Stimulated activated CD4-positive, alpha-beta T cell treated with anti-CD3 and anti-CD28 coated beads, Interleukin-1b, Interleukin-23, amount 100 ng/mL, for 24 hours (primary cell): ENCODE data around the gene ARHGEF12.
A peak's percentile ranks its signal among the peaks of the same experiment; 100 is the strongest.

Experiments used
- DNase-seq, 4 experiments: peaks; one replicate each; pipeline ENCODE4 v3.0.0-alpha.2; 2020; ENCODE audit warnings: low read depth in 4 of 4, low spot score in 1 of 4

Gene ARHGEF12, protein sequence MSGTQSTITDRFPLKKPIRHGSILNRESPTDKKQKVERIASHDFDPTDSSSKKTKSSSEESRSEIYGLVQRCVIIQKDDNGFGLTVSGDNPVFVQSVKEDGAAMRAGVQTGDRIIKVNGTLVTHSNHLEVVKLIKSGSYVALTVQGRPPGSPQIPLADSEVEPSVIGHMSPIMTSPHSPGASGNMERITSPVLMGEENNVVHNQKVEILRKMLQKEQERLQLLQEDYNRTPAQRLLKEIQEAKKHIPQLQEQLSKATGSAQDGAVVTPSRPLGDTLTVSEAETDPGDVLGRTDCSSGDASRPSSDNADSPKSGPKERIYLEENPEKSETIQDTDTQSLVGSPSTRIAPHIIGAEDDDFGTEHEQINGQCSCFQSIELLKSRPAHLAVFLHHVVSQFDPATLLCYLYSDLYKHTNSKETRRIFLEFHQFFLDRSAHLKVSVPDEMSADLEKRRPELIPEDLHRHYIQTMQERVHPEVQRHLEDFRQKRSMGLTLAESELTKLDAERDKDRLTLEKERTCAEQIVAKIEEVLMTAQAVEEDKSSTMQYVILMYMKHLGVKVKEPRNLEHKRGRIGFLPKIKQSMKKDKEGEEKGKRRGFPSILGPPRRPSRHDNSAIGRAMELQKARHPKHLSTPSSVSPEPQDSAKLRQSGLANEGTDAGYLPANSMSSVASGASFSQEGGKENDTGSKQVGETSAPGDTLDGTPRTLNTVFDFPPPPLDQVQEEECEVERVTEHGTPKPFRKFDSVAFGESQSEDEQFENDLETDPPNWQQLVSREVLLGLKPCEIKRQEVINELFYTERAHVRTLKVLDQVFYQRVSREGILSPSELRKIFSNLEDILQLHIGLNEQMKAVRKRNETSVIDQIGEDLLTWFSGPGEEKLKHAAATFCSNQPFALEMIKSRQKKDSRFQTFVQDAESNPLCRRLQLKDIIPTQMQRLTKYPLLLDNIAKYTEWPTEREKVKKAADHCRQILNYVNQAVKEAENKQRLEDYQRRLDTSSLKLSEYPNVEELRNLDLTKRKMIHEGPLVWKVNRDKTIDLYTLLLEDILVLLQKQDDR (N-terminal part only)

DNA sequence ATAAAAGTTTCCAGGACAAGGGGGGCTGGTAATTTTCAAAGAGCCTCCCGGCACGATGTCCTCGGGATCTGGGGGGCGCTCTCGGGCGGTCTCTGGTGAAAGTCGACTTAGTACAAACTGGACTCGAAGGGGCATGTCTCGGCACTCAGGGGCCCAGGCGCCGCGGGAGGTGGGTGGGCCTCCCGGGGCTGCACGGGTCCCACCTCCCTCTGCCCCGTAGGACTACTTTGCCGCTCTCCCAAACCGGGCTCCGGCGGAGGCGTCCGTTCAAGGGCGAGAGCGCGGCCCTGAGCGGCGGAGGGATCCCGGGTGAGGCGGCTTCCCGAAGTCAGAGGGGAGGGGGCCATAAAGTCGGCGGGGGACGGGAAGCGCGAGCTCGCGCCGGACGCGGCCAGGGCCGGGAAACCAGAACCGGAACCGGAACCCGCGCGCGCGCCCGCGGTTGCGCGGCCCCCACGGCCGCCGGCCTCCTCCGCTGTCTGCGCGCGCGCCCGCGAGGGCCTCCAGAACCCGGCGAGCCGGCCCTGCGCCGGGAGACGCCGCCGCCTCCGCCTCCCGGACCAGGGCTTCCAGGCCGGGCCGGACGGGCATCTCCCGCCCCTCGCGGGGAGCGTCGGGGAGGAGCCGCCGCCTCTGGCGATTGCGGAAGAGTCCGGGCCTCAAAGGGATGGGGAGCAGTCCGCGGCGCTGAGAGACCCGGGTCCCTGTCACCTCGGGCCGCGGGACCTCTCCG is at the start of gene ARHGEF12:
ARHGEF12 (plus strand) TSS at position 506 of the 733 bp plus-strand sequence. CDS start 831 bp downstream, outside the sequence.
- DNase-seq, result peak; percentile 49 to 80 (median 75)

DNA sequence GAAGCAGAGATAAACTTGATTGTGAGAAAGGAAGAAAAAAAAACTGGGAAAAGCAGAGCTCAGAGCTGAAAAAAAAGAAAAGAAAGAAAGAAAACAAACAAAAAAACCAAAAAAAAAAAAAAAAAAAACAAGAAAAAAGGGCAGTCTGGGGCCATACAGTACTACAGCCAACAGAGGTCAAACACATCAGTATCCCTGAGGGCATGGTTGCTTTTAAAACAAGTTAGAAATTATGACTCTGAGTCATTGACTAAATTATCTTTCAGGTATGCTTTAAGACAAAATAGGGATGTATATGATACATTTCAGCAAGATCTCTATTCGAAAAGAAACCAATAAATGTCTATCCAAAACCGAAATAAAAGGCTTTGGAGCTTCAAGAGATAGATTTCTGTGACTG is 48.2 kb upstream of the ARHGEF12 start:
- no peak for DNase-seq

DNA sequence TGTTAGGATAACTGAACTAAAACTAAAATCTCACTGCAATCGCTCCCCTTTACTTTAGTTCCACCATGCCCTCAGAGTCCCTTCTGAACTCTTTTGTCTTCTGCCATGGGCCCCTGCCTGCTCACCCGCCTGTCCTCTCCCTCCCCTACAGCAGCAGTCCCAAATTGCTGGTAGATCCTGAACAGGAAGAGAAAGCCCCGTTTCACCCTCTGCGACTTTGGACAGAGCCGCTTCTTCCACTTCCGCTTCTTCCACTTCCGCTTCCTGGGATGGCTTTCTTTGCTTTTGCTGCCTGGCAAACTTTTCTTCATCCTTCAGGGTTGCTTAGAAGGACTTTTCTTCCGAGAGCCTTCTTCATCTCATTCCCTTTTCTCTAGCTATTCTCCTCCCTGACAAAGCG is 46.8 kb upstream of the ARHGEF12 start:
- DNase-seq, result no peak

DNA sequence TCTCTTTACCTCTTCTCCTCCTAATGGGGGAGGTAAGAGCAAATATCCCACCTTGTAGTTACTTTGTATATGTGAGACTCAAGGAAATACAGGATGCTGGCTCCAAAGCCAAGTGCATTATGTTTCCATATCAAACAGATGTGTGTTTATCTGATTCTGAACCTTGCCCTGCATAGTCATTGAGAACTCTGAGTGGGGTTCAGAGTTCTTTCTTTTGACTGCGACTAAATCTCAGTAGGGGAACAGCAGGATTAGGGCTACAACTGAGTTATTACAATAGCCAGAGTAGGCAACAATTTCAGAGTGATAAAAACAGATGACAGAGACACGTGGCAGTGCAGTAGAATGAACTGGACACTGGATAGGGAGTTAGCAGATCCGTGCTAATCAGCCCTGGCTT is 45.3 kb upstream of the ARHGEF12 start:
- no peak for DNase-seq

DNA sequence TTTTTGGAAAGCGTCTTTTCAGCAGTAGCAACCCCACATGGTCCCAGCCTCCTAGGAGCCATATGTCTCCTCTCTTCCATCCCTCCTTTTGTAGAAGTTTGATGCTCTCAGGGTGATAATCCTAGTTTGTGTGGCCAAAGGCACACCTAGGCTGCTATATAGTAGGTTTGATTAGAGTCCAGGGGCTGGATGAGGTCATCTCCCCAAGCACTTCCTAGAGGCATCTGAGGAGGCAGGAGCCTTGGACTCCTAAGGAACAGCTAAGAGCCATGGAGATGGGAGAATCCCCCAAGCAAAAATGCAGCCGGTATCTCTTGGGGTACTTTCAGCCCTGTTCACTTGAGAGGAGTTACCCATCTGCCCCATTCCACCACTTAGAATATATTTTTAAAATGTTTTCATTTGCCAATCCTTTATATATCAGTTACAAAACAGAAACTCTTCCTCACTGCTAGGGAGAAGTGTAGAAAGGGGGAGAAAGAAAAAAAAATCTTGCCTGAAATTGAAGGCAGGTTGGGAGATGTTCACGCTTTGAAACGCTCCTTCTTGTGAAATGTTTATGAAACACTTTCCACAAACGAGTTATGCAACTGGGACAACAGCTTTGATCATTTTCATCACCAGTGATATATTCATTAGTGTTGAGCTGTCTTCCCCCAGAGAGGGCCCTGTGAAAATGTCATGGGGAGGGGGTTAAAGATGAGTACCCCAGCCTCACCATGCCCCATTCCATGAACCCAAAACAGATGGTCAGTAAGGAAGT is 43.0 kb upstream of the ARHGEF12 start:
- no peak for DNase-seq

DNA sequence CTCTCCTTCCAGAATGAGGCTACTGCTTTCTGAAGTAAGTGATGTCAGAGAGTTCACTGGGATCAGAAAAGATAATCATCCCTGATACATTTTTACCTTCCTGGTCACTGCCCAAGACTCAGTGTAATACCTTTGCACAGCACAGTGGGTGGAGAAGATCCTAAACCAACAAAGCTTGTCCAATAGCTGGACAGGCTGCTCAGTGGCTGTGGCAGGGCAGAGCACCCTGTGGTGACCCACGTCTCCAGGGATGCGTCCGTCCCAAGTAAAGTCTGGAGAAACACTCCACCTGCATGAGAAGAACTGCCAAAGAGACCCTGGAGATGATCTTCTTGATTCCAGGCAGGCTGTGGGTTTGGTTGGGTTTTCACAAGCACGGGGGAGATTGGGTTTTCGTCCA is 42.1 kb upstream of the ARHGEF12 start:
- no peak for DNase-seq

DNA sequence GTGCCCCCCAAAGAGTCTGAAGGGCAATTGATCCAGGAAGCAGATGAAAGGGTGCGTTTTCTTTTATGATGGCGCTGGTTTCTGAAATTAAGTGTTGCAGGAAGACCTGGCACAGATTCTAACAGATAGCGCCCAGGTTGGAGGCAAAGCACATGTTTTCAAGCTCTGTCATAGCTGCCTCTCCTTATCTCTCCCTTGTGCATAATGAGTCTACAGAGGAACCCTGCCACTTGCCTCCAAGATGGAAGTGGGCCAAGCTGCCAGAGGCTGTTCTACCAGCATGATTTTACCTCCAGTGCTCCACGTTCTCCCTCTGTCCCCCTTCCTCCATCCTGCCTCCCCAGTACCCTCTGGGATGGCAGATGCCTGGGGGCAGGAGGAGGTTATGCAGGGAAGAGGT is 41.1 kb upstream of the ARHGEF12 start:
- no peak for DNase-seq

DNA sequence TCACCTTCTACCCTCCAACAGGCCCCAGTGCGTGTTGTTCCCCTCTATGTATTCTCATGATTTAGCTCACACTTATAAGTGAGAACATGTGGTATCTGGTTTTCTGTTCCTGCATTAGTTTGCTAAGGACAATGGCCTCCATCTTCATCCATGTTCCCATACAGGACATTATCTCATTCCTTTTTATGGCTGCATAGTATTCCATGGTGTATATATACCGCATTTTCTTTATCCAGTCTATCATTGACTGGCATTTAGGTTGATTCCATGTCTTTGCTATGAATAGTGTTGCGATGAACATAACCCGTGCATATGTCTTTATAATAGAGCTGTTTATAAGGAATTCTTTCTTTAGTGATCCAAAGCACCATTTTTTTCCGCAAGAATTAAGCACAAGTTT is 39.7 kb upstream of the ARHGEF12 start:
- DNase-seq, result no peak

DNA sequence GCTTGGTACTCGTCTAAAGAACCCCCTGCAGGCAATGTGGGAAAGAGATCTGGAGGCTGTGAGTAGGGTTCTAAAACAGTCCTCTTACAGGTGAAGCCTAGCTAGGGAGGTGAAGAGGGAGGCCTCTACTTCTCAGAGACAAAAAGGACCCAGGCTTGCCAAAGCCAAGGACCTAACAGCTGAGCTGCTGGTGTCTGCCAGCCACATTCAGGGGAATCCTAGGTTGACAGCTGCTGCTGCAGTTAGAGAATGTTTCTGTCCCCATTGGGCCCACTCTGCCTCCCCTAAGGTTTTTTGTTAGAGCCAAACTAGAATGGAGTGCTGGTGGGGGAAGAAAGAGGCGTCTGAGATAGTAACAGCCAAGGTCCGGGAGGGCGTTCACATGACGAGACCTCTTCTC is 37.8 kb upstream of the ARHGEF12 start:
- no peak for DNase-seq

DNA sequence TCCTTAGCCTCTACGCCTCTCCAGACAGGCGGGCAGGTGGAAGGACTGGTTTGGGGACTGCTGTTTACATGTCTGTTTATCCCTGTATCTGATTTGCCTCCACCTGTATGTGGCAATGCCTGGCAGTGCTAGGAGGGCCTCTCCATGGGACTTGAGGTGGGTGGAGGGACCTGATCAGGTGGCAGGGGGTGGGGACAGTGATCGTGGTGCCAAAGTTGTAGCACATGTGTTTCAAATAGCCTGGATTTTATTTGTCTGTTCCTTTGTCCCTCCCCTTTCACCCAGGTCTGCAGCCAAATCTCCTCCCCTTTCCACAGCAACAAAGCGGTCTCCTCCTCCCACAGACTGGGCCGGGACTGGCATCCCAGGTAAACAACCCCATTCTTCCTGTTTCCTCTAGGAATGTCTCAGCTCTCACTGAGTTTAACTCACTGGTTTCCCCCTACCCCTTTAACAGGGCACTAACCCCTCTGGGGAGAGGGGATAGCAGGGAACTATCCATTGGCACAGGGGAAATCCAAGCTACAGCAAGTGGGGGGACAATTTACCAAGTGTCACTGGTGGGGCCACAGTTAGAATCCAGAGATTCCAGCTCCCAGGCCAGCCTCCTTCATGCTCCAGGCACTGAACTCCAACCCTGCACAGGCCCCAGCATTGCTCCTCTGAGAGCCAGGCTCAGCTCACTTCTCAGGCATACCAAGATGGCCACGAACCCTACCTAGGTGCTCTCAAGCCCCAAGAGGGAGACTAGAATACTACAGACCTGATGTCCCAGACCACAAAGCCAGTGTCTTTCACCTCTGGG is 34.0 kb upstream of the ARHGEF12 start:
- no peak for DNase-seq

DNA sequence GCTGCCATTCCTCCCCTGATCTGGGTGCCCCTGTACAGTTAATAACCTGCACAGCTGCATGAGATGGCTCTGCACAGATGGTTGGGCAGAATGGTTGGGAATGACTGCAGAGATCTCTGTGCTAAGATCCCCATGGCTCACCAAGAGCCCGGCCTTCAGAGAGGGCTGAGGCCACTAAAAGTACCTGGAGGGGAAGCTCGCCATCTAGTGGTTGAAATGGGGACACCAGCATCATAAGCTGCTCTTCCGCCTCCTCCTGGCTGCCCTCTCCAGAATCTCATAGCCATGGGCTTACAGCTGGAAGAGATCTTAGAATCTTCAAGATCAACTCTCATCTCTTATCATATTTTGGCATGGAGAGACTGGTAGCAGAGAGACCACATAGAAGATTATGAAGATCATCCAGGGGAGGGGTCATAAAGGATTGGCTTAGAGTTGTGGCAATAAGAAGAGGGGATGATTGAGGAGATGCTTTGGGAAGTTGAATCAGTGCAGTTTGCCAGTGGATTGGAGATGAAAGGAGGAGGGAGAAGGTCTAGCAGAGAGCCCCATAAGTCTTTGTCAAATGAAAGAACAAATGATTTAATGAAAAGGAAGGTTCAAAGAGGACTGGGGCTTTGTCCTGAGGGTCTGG is 33.1 kb upstream of the ARHGEF12 start:
- DNase-seq, result peak; percentile 23 to 46 (median 32)

DNA sequence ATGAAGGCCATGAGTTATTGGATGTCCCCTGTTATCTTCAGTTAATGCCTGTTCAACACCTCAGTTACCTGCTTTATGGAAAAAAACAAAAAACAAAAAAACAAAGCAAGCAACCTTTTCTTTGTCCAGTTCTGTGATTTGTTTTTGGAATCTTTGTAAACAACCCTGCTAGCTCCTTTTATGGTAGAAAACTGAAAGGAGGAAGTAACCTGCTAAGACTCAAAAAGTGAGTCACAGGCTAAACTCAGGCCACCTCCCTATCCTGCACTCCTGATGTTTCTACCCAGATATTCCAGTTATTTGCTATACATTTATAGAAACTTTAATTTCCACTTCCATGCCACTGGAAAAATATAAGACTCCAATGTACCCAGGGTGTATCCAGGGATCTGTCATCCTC is 31.7 kb upstream of the ARHGEF12 start:
- no peak for DNase-seq

DNA sequence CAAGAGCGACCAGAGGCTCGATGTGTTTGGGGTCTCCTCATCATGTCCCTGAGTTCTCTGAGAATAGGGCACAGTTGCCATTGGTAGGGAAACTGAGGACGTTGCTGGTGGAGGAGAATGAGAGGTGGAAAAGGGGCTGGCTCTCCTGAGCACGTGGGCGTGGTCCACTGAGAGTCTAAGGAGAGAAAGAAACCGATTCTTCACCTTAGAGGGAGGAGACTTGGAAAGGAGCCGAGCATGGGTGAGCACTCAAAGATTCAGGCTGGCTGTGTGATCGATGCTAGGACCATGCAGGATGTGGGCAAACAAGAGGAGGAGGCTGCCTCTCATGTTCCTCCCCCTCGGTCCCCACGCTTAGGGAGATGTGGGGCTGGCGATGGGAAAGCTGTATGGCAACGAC is 30.9 kb upstream of the ARHGEF12 start:
- no peak for DNase-seq

DNA sequence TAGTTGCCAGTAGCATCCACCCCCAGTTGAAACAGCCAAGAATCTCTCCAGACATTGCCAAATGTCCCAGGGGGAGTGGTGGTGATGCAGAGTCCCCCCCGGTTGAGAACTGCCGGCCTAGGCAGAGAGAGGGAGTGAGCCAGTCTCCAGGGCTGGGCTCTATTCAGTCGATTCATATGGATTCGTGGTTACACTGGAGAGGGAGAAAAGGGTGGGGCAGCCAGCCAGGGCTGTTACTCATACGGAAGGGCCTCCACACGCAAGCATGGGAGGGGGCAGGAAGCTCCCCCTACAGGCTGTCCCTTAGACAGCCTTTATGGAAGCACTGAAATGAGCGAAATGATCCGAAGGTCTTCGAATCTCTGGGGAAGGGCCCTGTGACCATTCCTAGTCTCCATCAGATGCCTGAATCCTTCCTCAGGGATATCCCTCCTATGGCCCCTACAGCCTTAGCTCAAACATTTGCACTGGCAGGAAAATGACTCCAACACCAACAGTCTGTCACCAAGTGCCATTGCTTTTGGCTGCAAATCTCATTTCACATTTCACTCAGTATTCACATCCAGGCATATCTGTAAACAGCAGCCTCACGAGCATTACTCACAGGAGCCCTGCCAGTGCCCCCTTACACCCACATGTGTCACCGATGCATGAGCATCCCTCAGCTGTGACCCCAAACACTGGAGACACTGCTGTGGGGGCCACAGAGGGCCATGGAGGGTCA is 29.5 kb upstream of the ARHGEF12 start:
- no peak for DNase-seq

DNA sequence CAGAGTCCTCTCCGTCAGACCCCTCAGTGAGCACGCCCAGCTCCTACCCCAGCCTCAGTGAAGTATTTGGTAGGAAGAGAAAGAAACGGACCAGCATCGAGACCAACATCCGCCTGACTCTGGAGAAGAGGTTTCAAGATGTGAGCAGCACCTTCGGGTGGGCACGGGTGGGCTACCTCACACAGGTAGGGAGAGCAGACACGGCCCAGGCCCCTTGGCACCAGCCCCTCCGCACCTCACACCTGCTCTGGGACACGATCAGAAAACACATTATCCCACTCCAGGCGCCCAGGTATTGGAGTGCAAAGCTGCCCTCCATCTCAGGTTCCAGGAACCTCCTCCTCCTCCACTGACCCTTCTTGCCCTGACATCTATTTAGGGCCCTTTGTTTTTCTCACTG is 28.7 kb upstream of the ARHGEF12 start:
- DNase-seq, result no peak

DNA sequence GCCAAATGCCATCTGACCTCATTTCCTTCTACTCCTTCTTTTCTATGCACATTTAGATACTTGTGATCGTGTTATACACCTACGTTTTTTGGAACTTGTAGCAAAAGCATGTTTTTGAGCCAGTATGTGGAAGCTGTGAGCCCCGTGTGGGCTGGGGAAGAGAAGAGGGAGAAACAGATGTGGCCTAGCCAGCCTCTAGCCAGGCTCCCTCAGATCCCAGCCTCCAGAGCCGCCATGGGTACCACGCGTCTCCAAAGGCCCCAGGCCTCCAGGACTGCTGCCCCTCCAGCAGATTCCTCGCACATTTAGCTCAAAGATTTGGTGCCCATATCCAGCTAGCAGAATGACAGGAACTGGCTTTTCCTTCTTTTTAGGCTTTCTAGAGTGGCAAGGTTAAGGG is 28.1 kb upstream of the ARHGEF12 start:
- DNase-seq, result no peak

DNA sequence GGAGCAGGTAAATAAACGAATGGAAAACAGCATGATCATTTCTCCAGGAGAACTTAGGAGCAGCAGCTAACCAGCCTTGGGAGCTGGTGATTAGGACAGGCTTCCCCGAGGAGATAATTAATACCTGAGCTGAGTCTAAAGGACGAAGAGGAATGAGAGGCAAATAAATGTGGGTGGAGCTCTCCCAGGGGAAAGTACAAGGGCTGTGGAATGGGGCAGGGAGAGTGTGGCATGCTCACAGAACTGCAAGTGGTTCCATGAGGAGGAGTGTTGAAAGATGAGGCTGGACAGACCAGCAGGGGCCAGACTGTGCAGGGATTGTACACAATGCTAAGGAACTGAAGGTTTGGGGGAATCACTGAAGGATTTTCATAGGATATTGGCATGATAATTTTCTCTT is 25.3 kb upstream of the ARHGEF12 start:
- DNase-seq, result no peak

DNA sequence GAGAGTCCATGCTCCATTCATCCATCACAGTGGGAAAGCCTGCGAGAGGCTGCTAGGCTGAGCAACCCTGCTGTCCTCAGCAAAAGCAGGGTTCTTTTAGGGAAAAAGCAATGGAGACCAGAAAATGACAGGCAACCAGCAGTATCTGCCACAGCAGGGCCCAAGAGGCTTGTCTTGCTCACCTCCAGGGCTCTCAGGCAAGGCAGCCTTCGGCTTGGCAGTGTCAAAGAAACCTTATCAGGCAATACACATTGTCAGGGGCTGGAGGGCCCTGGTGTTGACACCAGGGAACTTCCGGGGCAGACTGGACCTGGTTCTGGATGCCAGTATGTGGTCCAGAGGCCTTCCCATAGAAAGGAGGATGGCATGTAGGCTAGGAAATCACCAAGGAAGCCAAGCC is 21.4 kb upstream of the ARHGEF12 start:
- no peak for DNase-seq
